ENCODE data around the gene STXBP1. TPM values are rescaled to one million over a fixed set of nuclear protein-coding genes. Genes with fewer than 3 reads are reported as not detected.
A peak's percentile ranks its signal among the peaks of the same experiment; 100 is the strongest.

Gene STXBP1
- total and polyA plus RNA-seq, 9 of the 15 experiments (the other 6 are each of a cell fraction or from before 2014, with no cell fraction given), result 4.6 to 35.1 (median 9.7) TPM

- TF ChIP-seq RERE (CRISPR knock-in tag; IDR thresholded peaks at IDR 0.05; ENCODE audit: borderline replicate concordance) (peak; percentile 72; the same call in 1 of the 2 replicates), SMARCC2 (IDR thresholded peaks at IDR 0.05; ENCODE audit: low read depth) (no peak), HCFC1 (IDR thresholded peaks at IDR 0.05; ENCODE audit: low read depth, low read length) (0 out of 2 replicates have a peak, but pooled peaks have one; percentile 21), PRPF4 (IDR thresholded peaks at IDR 0.05; ENCODE audit: insufficient read depth, low read depth, low read length, poor library complexity, severe bottlenecking) (no peak), ZNF444 (CRISPR knock-in tag; IDR thresholded peaks at IDR 0.05) (no peak), KLF13 (tag; IDR thresholded peaks at IDR 0.05; ENCODE audit: borderline replicate concordance, low read depth) (0 out of 2 replicates have a peak, but pooled peaks have one; percentile 32), EP400 (IDR thresholded peaks at IDR 0.05) (peak; percentile 82), U2AF2 (optimal IDR thresholded peaks at IDR 0.05; ENCODE audit: low read depth, low read length) (no peak)
- TF ChIP-seq, protein P1, sequence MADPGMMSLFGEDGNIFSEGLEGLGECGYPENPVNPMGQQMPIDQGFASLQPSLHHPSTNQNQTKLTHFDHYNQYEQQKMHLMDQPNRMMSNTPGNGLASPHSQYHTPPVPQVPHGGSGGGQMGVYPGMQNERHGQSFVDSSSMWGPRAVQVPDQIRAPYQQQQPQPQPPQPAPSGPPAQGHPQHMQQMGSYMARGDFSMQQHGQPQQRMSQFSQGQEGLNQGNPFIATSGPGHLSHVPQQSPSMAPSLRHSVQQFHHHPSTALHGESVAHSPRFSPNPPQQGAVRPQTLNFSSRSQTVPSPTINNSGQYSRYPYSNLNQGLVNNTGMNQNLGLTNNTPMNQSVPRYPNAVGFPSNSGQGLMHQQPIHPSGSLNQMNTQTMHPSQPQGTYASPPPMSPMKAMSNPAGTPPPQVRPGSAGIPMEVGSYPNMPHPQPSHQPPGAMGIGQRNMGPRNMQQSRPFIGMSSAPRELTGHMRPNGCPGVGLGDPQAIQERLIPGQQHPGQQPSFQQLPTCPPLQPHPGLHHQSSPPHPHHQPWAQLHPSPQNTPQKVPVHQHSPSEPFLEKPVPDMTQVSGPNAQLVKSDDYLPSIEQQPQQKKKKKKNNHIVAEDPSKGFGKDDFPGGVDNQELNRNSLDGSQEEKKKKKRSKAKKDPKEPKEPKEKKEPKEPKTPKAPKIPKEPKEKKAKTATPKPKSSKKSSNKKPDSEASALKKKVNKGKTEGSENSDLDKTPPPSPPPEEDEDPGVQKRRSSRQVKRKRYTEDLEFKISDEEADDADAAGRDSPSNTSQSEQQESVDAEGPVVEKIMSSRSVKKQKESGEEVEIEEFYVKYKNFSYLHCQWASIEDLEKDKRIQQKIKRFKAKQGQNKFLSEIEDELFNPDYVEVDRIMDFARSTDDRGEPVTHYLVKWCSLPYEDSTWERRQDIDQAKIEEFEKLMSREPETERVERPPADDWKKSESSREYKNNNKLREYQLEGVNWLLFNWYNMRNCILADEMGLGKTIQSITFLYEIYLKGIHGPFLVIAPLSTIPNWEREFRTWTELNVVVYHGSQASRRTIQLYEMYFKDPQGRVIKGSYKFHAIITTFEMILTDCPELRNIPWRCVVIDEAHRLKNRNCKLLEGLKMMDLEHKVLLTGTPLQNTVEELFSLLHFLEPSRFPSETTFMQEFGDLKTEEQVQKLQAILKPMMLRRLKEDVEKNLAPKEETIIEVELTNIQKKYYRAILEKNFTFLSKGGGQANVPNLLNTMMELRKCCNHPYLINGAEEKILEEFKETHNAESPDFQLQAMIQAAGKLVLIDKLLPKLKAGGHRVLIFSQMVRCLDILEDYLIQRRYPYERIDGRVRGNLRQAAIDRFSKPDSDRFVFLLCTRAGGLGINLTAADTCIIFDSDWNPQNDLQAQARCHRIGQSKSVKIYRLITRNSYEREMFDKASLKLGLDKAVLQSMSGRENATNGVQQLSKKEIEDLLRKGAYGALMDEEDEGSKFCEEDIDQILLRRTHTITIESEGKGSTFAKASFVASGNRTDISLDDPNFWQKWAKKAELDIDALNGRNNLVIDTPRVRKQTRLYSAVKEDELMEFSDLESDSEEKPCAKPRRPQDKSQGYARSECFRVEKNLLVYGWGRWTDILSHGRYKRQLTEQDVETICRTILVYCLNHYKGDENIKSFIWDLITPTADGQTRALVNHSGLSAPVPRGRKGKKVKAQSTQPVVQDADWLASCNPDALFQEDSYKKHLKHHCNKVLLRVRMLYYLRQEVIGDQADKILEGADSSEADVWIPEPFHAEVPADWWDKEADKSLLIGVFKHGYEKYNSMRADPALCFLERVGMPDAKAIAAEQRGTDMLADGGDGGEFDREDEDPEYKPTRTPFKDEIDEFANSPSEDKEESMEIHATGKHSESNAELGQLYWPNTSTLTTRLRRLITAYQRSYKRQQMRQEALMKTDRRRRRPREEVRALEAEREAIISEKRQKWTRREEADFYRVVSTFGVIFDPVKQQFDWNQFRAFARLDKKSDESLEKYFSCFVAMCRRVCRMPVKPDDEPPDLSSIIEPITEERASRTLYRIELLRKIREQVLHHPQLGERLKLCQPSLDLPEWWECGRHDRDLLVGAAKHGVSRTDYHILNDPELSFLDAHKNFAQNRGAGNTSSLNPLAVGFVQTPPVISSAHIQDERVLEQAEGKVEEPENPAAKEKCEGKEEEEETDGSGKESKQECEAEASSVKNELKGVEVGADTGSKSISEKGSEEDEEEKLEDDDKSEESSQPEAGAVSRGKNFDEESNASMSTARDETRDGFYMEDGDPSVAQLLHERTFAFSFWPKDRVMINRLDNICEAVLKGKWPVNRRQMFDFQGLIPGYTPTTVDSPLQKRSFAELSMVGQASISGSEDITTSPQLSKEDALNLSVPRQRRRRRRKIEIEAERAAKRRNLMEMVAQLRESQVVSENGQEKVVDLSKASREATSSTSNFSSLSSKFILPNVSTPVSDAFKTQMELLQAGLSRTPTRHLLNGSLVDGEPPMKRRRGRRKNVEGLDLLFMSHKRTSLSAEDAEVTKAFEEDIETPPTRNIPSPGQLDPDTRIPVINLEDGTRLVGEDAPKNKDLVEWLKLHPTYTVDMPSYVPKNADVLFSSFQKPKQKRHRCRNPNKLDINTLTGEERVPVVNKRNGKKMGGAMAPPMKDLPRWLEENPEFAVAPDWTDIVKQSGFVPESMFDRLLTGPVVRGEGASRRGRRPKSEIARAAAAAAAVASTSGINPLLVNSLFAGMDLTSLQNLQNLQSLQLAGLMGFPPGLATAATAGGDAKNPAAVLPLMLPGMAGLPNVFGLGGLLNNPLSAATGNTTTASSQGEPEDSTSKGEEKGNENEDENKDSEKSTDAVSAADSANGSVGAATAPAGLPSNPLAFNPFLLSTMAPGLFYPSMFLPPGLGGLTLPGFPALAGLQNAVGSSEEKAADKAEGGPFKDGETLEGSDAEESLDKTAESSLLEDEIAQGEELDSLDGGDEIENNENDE (IDR thresholded peaks at IDR 0.05; ENCODE audit: low read depth, low read length), result no peak
These were observed 87.1 kb downstream of the STXBP1 start (continued) for GRCh38 chr9:127698985-127699670.

Measured in K562 (cell line).